Measurements from ENCODE around the gene ANO1. TPM values are rescaled to one million over a fixed set of nuclear protein-coding genes. Genes with fewer than 3 reads are reported as not detected.
A peak's percentile ranks its signal among the peaks of the same experiment; 100 is the strongest.

Gene ANO1
- total RNA-seq, 1 experiment from 2014 or later, result 184 TPM

DNA sequence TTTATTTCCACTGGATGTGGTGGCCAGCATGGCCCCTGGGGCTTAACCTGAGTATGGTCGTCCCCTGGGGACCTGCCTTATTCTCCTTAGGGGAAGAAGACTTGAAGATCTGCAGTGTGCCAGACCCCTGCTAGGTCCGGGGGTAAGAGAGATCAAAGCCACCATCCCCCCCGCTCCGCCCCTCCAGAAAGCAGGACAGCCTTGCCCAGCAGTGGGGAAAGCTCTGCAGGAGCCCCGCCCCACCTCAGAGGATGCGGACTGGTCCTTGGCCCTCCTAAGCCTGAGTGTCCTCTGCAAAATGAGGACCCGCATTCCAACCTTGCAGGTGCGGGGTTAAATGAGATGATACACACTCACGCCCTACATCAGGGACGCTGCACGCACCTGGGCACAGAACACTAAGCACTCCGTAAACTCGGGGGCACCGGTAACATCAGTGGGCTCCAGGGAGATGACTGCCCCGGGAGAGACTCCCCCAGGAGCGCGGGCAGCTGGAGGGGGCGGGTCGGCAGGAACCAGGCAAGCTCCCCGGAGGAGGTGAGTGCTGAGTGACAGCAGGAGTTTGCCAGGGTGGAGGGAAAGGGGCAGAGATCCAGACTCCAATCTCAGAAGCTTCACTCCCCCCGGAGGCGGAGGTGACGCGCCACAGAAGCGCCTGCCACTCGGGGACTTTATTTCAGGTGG, 564 bp upstream of the ANO1 start:
- Histone ChIP-seq H4K20me1 (ENCODE audit: low read length) (no peaks in the 10 kb centered on the region), H3K9me3 (ENCODE audit: low read length) (no peaks in the 10 kb centered on the region), H3K4me3 (ENCODE audit: low read length) (peak overlapping the region; percentile 65), H2AFZ (ENCODE audit: low read length) (peak overlapping the region; percentile 48), H3K9ac (ENCODE audit: low read length) (peak overlapping the region; percentile 78), H3F3A (ENCODE audit: low read length, unreplicated experiment) (peaks cover 8% of the 10 kb centered on the region), H3K27ac (ENCODE audit: low read length) (peak overlapping the region; percentile 61), H3K79me2 (ENCODE audit: low read length) (peaks cover 55% of the 10 kb centered on the region), H3K4me1 (ENCODE audit: insufficient read depth, low read length) (peaks cover 54% of the 10 kb centered on the region), H3K9me2 (replicated peaks; ENCODE audit: low read length) (no peaks in the 10 kb centered on the region), H3K36me3 (ENCODE audit: low read depth, low read length) (peaks cover 14% of the 10 kb centered on the region), H3K4me2 (ENCODE audit: low read length) (peak overlapping the region; percentile 84), H3K27me3 (ENCODE audit: low read length) (no peaks in the 10 kb centered on the region)
- TF ChIP-seq EZH2phosphoT487 (IDR thresholded peaks at IDR 0.05; ENCODE audit: borderline replicate concordance, low read length) (no peak), EZH2 (IDR thresholded peaks at IDR 0.05; ENCODE audit: low read length, unreplicated experiment) (no peak)
- TF ChIP-seq, protein P1, sequence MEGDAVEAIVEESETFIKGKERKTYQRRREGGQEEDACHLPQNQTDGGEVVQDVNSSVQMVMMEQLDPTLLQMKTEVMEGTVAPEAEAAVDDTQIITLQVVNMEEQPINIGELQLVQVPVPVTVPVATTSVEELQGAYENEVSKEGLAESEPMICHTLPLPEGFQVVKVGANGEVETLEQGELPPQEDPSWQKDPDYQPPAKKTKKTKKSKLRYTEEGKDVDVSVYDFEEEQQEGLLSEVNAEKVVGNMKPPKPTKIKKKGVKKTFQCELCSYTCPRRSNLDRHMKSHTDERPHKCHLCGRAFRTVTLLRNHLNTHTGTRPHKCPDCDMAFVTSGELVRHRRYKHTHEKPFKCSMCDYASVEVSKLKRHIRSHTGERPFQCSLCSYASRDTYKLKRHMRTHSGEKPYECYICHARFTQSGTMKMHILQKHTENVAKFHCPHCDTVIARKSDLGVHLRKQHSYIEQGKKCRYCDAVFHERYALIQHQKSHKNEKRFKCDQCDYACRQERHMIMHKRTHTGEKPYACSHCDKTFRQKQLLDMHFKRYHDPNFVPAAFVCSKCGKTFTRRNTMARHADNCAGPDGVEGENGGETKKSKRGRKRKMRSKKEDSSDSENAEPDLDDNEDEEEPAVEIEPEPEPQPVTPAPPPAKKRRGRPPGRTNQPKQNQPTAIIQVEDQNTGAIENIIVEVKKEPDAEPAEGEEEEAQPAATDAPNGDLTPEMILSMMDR (conservative IDR thresholded peaks at IDR 0.05; ENCODE audit: low read depth, low read length), result no peak
- DNase-seq, result peak; percentile 71
- intact Hi-C loops (cut with micrococcal nuclease), result no loop called here
- ChIA-PET CTCF (no interaction called here), POLR2A (ENCODE audit: unreplicated experiment) (interaction anchor here (1.0 kb wide), 1 partner anchor 85 kb away, joined by 5 read pairs; no protein-coding TSS in a partner anchor)
- peak; percentile 32 for ATAC-seq
- BruUV-seq (replicated peaks), result TSS peak; percentile 30

- H3K9me3 ChIP-seq (ENCODE audit: low read length), result no peaks in the 10 kb centered on the region
- peak overlapping the region; percentile 78 for H3K9ac ChIP-seq (ENCODE audit: low read length)
- no peaks in the 10 kb centered on the region for H3K27me3 ChIP-seq (ENCODE audit: low read length)
- H3K36me3 ChIP-seq (ENCODE audit: low read depth, low read length), result peaks cover 26% of the 10 kb centered on the region
- H3K9me2 ChIP-seq (replicated peaks; ENCODE audit: low read length), result no peaks in the 10 kb centered on the region
- POLR2A ChIA-PET (ENCODE audit: unreplicated experiment), result interaction anchor here (0.6 to 0.7 kb wide), 2 partner anchors 73 to 81 kb away, joined by 3 read pairs; no protein-coding TSS in a partner anchor
- H4K20me1 ChIP-seq (ENCODE audit: low read length), result peaks cover 5% of the 10 kb centered on the region; the same call in 1 of the 2 replicates
- intact Hi-C loops (cut with micrococcal nuclease), result no loop called here
- ATAC-seq (peak; percentile 5), DNase-seq (peak; percentile 33)
- H3F3A ChIP-seq (ENCODE audit: low read length, unreplicated experiment), result peaks cover 8% of the 10 kb centered on the region
- TF ChIP-seq EZH2 (IDR thresholded peaks at IDR 0.05; ENCODE audit: low read length, unreplicated experiment) (no peak), EZH2phosphoT487 (IDR thresholded peaks at IDR 0.05; ENCODE audit: borderline replicate concordance, low read length) (no peak)
- TF ChIP-seq, protein P1 (conservative IDR thresholded peaks at IDR 0.05; ENCODE audit: low read depth, low read length), result no peak
- CTCF ChIA-PET, result interaction anchor here (0.7 kb wide), 1 partner anchor 122 kb away, joined by 3 read pairs; no protein-coding TSS in a partner anchor
- H2AFZ ChIP-seq (ENCODE audit: low read length), result no peak overlapping the region
- peak overlapping the region; percentile 84 for H3K27ac ChIP-seq (ENCODE audit: low read length)
- peak overlapping the region; percentile 78 for H3K4me3 ChIP-seq (ENCODE audit: low read length)
- BruUV-seq (replicated peaks), result no TSS peak
- peaks cover 70% of the 10 kb centered on the region for H3K79me2 ChIP-seq (ENCODE audit: low read length)
- peak overlapping the region; percentile 91 for H3K4me2 ChIP-seq (ENCODE audit: low read length)
- H3K4me1 ChIP-seq (ENCODE audit: insufficient read depth, low read length), result peaks cover 63% of the 10 kb centered on the region
Observed at GRCh38 chr11:70078781-70079616, 882 bp downstream of the ANO1 start.

All from PC-3 (cell line).